GM19023 (cell line): ENCODE data around the gene FADS3.

ENCODE experiments used
- ATAC-seq: cut with Tn5 transposase; IDR thresholded peaks from one replicate; pipeline ENCODE4 v1.9.1; 2021; ENCODE audit warnings: mild to moderate bottlenecking, moderate library complexity; ENCODE audit not compliant: unreplicated experiment

The FADS3 gene

GRCh38 chr11:61914471-61915171 lies 23.3 kb upstream of the FADS3 start:
- no peak for ATAC-seq

GRCh38 chr11:61913699-61914395 lies 22.5 kb upstream of the FADS3 start:
- ATAC-seq, result no peak

- no peak for ATAC-seq
Measured at GRCh38 chr11:61912991-61913698, 21.8 kb upstream of the FADS3 start.

GRCh38 chr11:61912530-61912898 lies 21.2 kb upstream of the FADS3 start:
- ATAC-seq, result no peak

GRCh38 chr11:61911701-61912529 lies 20.6 kb upstream of the FADS3 start:
- ATAC-seq, result no peak

GRCh38 chr11:61911128-61911700 lies 19.9 kb upstream of the FADS3 start:
- no peak for ATAC-seq

GRCh38 chr11:61910187-61911127 lies 19.1 kb upstream of the FADS3 start:
- no peak for ATAC-seq

- no peak for ATAC-seq
Measured at GRCh38 chr11:61908730-61909316, 17.5 kb upstream of the FADS3 start.

- ATAC-seq, result no peak
Measured at GRCh38 chr11:61907871-61908729, 16.8 kb upstream of the FADS3 start.

- no peak for ATAC-seq
Measured at GRCh38 chr11:61907282-61907681, 15.9 kb upstream of the FADS3 start.

- no peak for ATAC-seq
Measured at GRCh38 chr11:61906522-61906909, 15.2 kb upstream of the FADS3 start.

GRCh38 chr11:61905801-61906521 lies 14.6 kb upstream of the FADS3 start:
- ATAC-seq, result no peak

- ATAC-seq, result no peak
Measured at GRCh38 chr11:61905067-61905696, 13.8 kb upstream of the FADS3 start.

GRCh38 chr11:61904539-61905048 lies 13.2 kb upstream of the FADS3 start:
- ATAC-seq, result no peak

GRCh38 chr11:61903845-61904244 lies 12.5 kb upstream of the FADS3 start:
- no peak for ATAC-seq

GRCh38 chr11:61902313-61902712 lies 11.0 kb upstream of the FADS3 start:
- ATAC-seq, result no peak

GRCh38 chr11:61901397-61901796 lies 10.1 kb upstream of the FADS3 start:
- no peak for ATAC-seq
